ENCODE measurements around the gene CDON. TPM values are rescaled to one million over a fixed set of nuclear protein-coding genes. Genes with fewer than 3 reads are reported as not detected.
"Not testable (repeated sequence)": the region's sequence is repeated elsewhere in the genome, so short reads cannot be mapped to it uniquely, and the experiment has no call there.

Gene CDON
- total and polyA plus RNA-seq, 9 of the 15 experiments (the other 6 are each of a cell fraction or from before 2014, with no cell fraction given), result 0.08 to 0.64 (median 0.40) TPM

DNA sequence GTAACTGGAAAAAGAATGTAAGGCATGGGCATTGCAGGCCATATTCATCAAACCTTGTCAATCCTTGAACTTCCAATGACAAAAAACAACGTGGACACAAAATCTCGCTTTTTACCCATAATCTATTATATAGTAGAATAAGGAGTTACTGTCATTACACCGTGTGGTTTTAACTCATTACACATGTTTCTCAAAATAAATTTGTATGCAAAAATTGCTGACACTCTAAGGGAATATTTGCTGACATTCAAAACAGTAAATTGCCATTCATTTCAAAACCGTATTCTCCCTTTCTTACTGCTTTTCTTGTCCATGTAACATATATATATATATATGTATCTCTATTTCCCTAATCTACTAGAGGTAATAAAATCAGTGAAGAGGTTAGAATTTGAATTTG is 33.4 kb downstream of the CDON start:
- no peak overlapping the region for H2AFZ ChIP-seq (ENCODE audit: low read depth, low read length)
- H3K9me1 ChIP-seq (ENCODE audit: control insufficient read depth, insufficient read depth, low read length), result no peaks in the 10 kb centered on the region
- WGBS (ENCODE audit: insufficient coverage, low coverage, missing lambda C conversion rate), result 1% methylated on average over 4 of the region's 4 CpGs
- no peak for TF ChIP-seq KDM2B (CRISPR knock-in tag; IDR thresholded peaks at IDR 0.05)
- TF ChIP-seq, protein P1, sequence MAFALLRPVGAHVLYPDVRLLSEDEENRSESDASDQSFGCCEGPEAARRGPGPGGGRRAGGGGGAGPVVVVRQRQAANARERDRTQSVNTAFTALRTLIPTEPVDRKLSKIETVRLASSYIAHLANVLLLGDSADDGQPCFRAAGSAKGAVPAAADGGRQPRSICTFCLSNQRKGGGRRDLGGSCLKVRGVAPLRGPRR (CRISPR knock-in tag; IDR thresholded peaks at IDR 0.05), result no peak
- peak; percentile 51 for TF ChIP-seq ZNF316 (IDR thresholded peaks at IDR 0.05)
- H3K27me3 ChIP-seq (ENCODE audit: control insufficient read depth in 2 of 2, insufficient read depth in 2 of 2, low read length in 2 of 2), result no peaks in the 10 kb centered on the region; a peak in 1 of 5 replicates
- H3K36me3 ChIP-seq (ENCODE audit: control insufficient read depth, insufficient read depth, low read length), result no peaks in the 10 kb centered on the region
- DNase-seq (ENCODE audit: extremely low read depth in 1 of 4, low spot score in 3 of 4) (no peak), ATAC-seq (no peak), FAIRE-seq (no peak)
- H4K20me1 ChIP-seq (replicated peaks; ENCODE audit: control insufficient read depth, insufficient read depth, low read length), result no peaks in the 10 kb centered on the region
- no peaks in the 10 kb centered on the region for H3K9me3 ChIP-seq (replicated peaks; ENCODE audit: control insufficient read depth, insufficient read depth, low read depth, low read length)
- no TSS peak for BruUV-seq (replicated peaks)
- H3K4me2 ChIP-seq (ENCODE audit: insufficient read depth, low read length), result no peak overlapping the region
- H3K79me2 ChIP-seq (ENCODE audit: control insufficient read depth, insufficient read depth, low read length), result no peaks in the 10 kb centered on the region
- intact Hi-C loops (cut with micrococcal nuclease) (no loop called here), in situ Hi-C loops (cut with MboI) (no loop called here)
- no peak overlapping the region for H3K9ac ChIP-seq (ENCODE audit: insufficient read depth in 1 of 2, low read depth in 2 of 2, low read length in 2 of 2)
- H3K4me3 ChIP-seq, result no peak overlapping the region
- no peaks in the 10 kb centered on the region for H3K4me1 ChIP-seq (replicated peaks in 1 of 2; ENCODE audit: control insufficient read depth in 2 of 2, insufficient read depth in 2 of 2, low read length in 2 of 2)
- no peak overlapping the region for H3K27ac ChIP-seq (ENCODE audit: extremely low read depth, low read depth, low read length)
- ChIA-PET CTCF (ENCODE audit: low intra/inter-chr PET ratio) (no interaction called here), POLR2A (no interaction called here)

DNA sequence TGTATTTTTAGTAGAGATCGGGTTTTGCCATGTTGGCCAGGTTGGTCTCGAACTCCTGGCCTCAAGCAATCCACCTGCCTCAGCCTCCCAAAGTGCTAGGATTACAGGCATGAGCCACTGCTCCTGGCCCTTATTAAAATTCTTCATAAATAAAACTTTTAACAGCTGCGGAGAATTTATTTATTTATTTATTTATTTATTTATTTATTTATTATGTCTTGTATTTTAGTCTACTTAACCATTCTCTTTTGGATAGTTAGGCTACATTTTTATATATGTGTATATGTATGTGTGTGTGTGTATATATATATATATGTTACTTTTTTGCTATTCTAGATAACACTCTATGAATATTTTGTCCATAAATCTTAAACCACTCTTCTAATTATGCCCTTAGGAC is 34.1 kb downstream of the CDON start:
- in situ Hi-C loops (cut with MboI); H3K9me3 ChIP-seq (replicated peaks; ENCODE audit: control insufficient read depth, insufficient read depth, low read depth, low read length); H3K4me3 ChIP-seq; CTCF ChIA-PET (ENCODE audit: low intra/inter-chr PET ratio); H3K27ac ChIP-seq (ENCODE audit: extremely low read depth, low read depth, low read length); H3K79me2 ChIP-seq (ENCODE audit: control insufficient read depth, insufficient read depth, low read length); H3K36me3 ChIP-seq (ENCODE audit: control insufficient read depth, insufficient read depth, low read length); DNase-seq (ENCODE audit: extremely low read depth in 1 of 4, low spot score in 3 of 4); intact Hi-C loops (cut with micrococcal nuclease); H2AFZ ChIP-seq (ENCODE audit: low read depth, low read length); H3K4me1 ChIP-seq (replicated peaks in 1 of 2; ENCODE audit: control insufficient read depth in 2 of 2, insufficient read depth in 2 of 2, low read length in 2 of 2); H4K20me1 ChIP-seq (replicated peaks; ENCODE audit: control insufficient read depth, insufficient read depth, low read length); POLR2A ChIA-PET; H3K4me2 ChIP-seq (ENCODE audit: insufficient read depth, low read length); H3K9me1 ChIP-seq (ENCODE audit: control insufficient read depth, insufficient read depth, low read length); ATAC-seq; H3K9ac ChIP-seq (ENCODE audit: insufficient read depth in 1 of 2, low read depth in 2 of 2, low read length in 2 of 2); FAIRE-seq; H3K27me3 ChIP-seq (ENCODE audit: control insufficient read depth in 2 of 2, insufficient read depth in 2 of 2, low read length in 2 of 2); BruUV-seq (replicated peaks): not testable (repeated sequence)
- 0% methylated on average over 3 of the region's 3 CpGs for WGBS (ENCODE audit: insufficient coverage, low coverage, missing lambda C conversion rate)
